ENCODE data around the gene AATF. TPM values are rescaled to one million over a fixed set of nuclear protein-coding genes. Genes with fewer than 3 reads are reported as not detected.

AATF gene
- total RNA-seq, 4 donors from 2014 or later = 30.3 to 50.5 (median 40.9) TPM

GRCh38 chr17:37092701-37093100, 143.9 kb downstream of the AATF start:
- peaks cover 0 to 51% of the 10 kb centered on the region in 2 donors for H3K36me3 ChIP-seq
- in situ Hi-C loops (cut with MboI; ENCODE audit: low sequenced_read_pairs in 4 of 4) = loop anchor here in 1 of 4 donors (25.0 kb wide), 1 partner anchor 105 kb away; no protein-coding TSS in a partner anchor
- peaks cover 7% of the 10 kb centered on the region in 2 donors for H3K4me1 ChIP-seq
- no peaks in the 10 kb centered on the region for H3K9me3 ChIP-seq
- intact Hi-C loops (cut with DNase I; ENCODE audit: low total_unique reads) = no loop called here
- H3K4me3 ChIP-seq = no peak overlapping the region
- no peak for TF ChIP-seq CTCF (IDR thresholded peaks at IDR 0.05 in 4 of 5, conservative IDR thresholded peaks at IDR 0.05 in 1 of 5)
- TF ChIP-seq POLR2A (IDR thresholded peaks at IDR 0.05) = no peak
- no peak overlapping the region for H3K27ac ChIP-seq
- no peak for ATAC-seq
- DNase-seq = no peak
- H3K27me3 ChIP-seq = no peaks in the 10 kb centered on the region

DNA sequence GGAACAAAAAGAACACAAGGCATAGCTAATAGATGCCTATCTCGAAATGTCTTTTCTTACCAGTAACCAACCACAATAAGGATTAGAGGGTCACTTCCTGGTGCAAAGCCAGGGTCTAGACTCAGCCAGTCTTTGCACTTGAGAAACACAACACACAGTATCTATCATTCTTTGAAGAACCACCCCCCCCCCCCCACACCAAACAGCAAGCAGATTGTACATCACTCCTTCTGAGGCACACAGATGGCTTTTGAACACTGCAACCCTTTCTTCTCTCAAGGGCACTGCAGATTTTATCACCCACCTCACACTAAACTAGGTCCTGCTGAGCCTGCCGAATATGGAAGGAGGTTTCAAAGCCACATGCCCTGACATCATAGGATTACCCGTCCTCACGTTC, 145.6 kb downstream of the AATF start:
- H3K4me1 ChIP-seq = peaks cover 7% of the 10 kb centered on the region in 2 donors
- DNase-seq (no peak), ATAC-seq (no peak)
- H3K27me3 ChIP-seq = no peaks in the 10 kb centered on the region
- no peak overlapping the region for H3K27ac ChIP-seq
- in situ Hi-C loops (cut with MboI; ENCODE audit: low sequenced_read_pairs in 4 of 4) (loop anchor here in 1 of 4 donors (25.0 kb wide), 1 partner anchor 107 kb away; no protein-coding TSS in a partner anchor), intact Hi-C loops (cut with DNase I; ENCODE audit: low total_unique reads) (no loop called here)
- peaks cover 0 to 40% of the 10 kb centered on the region in 2 donors for H3K36me3 ChIP-seq
- H3K4me3 ChIP-seq = no peak overlapping the region
- TF ChIP-seq POLR2A (IDR thresholded peaks at IDR 0.05) (no peak), CTCF (IDR thresholded peaks at IDR 0.05 in 4 of 5, conservative IDR thresholded peaks at IDR 0.05 in 1 of 5) (no peak)
- H3K9me3 ChIP-seq = no peaks in the 10 kb centered on the region

DNA sequence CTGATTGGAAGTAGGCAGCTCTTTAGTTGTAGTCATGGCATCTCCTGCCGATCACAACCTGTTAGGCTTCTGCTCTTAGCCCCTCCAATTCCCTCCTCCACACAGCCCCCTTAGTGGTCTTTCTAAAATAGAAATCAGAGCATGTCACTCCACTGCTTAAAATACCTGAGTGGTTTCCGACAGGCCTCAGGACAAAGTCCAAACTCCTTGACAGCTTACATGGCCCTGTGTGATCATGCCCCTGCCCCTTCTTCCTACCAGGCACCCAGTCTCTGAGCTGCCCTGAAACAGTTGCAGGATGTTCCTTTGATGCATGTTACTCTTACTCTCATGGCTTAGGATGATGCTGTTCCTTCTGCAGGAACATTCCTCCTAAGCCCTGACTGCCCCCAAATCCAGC, 147.3 kb downstream of the AATF start:
- intact Hi-C loops (cut with DNase I; ENCODE audit: low total_unique reads) (no loop called here), in situ Hi-C loops (cut with MboI; ENCODE audit: low sequenced_read_pairs in 4 of 4) (loop anchor here in 1 of 4 donors (25.0 kb wide), 1 partner anchor 109 kb away; no protein-coding TSS in a partner anchor)
- Histone ChIP-seq H3K27me3 (no peaks in the 10 kb centered on the region), H3K27ac (no peak overlapping the region), H3K4me1 (peaks cover 5 to 7% of the 10 kb centered on the region in 2 donors), H3K4me3 (no peak overlapping the region), H3K9me3 (no peaks in the 10 kb centered on the region), H3K36me3 (peaks cover 0 to 40% of the 10 kb centered on the region in 2 donors)
- ATAC-seq (no peak), DNase-seq (no peak)
- TF ChIP-seq POLR2A (IDR thresholded peaks at IDR 0.05) = no peak
- TF ChIP-seq CTCF (IDR thresholded peaks at IDR 0.05 in 4 of 5, conservative IDR thresholded peaks at IDR 0.05 in 1 of 5) = no peak

DNA sequence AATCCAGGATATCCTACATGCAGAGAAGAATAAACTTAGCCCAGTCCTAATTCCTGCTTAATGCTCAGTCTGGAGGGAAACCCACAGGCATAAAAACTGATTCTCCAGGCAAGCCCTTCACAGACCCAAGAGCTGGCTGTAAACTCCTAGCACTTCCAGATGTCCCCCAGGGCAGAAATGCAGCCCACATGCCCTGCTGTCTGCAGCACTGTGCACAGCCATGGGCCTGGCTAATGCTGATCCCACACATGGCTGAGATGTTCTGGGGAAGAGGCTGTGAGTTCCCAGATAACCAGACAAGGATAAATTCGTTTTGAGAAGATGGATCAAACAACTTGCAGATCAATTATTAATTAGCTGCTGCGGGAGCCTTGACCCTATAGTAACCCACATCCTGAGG, 148.4 kb downstream of the AATF start:
- DNase-seq (no peak), ATAC-seq (no peak)
- peaks cover 0 to 40% of the 10 kb centered on the region in 2 donors for H3K36me3 ChIP-seq
- TF ChIP-seq POLR2A (IDR thresholded peaks at IDR 0.05) = no peak
- TF ChIP-seq CTCF (IDR thresholded peaks at IDR 0.05 in 4 of 5, conservative IDR thresholded peaks at IDR 0.05 in 1 of 5) = no peak
- no peaks in the 10 kb centered on the region for H3K27me3 ChIP-seq
- H3K27ac ChIP-seq = no peak overlapping the region
- intact Hi-C loops (cut with DNase I; ENCODE audit: low total_unique reads) (no loop called here), in situ Hi-C loops (cut with MboI; ENCODE audit: low sequenced_read_pairs in 4 of 4) (loop anchor here in 1 of 4 donors (25.0 kb wide), 1 partner anchor 110 kb away; no protein-coding TSS in a partner anchor)
- H3K9me3 ChIP-seq = no peaks in the 10 kb centered on the region
- H3K4me3 ChIP-seq = no peak overlapping the region
- H3K4me1 ChIP-seq = no peaks in the 10 kb centered on the region

- H3K9me3 ChIP-seq = no peaks in the 10 kb centered on the region
- no peaks in the 10 kb centered on the region for H3K4me1 ChIP-seq
- intact Hi-C loops (cut with DNase I; ENCODE audit: low total_unique reads) (no loop called here), in situ Hi-C loops (cut with MboI; ENCODE audit: low sequenced_read_pairs in 4 of 4) (loop anchor here in 1 of 4 donors (25.0 kb wide), 1 partner anchor 111 kb away; no protein-coding TSS in a partner anchor)
- no peak for ATAC-seq
- H3K4me3 ChIP-seq = no peak overlapping the region
- H3K27ac ChIP-seq = no peak overlapping the region
- no peak for DNase-seq
- TF ChIP-seq POLR2A (IDR thresholded peaks at IDR 0.05) (no peak), CTCF (IDR thresholded peaks at IDR 0.05 in 4 of 5, conservative IDR thresholded peaks at IDR 0.05 in 1 of 5) (no peak)
- H3K27me3 ChIP-seq = no peaks in the 10 kb centered on the region
- H3K36me3 ChIP-seq = peaks cover 0 to 45% of the 10 kb centered on the region in 2 donors
Measured at GRCh38 chr17:37098152-37098551, 149.4 kb downstream of the AATF start.

All from gastrocnemius medialis (tissue), 4 donors.